ENCODE measurements around the gene TDRD7. TPM values are rescaled to one million over a fixed set of nuclear protein-coding genes. Genes with fewer than 3 reads are reported as not detected.

Gene TDRD7
- total and polyA plus RNA-seq, 2 of the 13 experiments (the other 11 are each of a cell fraction or from before 2014, with no cell fraction given), result 9.8 to 15.5 TPM

GRCh38 chr9:97398999-97399758 lies 12.7 kb upstream of the TDRD7 start (continued):
- TF ChIP-seq KAT2B (IDR thresholded peaks at IDR 0.05; ENCODE audit: borderline replicate concordance, low read depth, low read length), result no peak
- peak; percentile 54; the same call in 1 of the 2 replicates for TF ChIP-seq KDM2A (CRISPR knock-in tag; IDR thresholded peaks at IDR 0.05; ENCODE audit: borderline replicate concordance, low read depth)
- TF ChIP-seq PAX8 (CRISPR knock-in tag; IDR thresholded peaks at IDR 0.05; ENCODE audit: borderline replicate concordance), result no peak
- no peak for TF ChIP-seq ZNF343 (CRISPR knock-in tag; IDR thresholded peaks at IDR 0.05)
- no peak for TF ChIP-seq MYNN (CRISPR knock-in tag; IDR thresholded peaks at IDR 0.05; ENCODE audit: low read depth)
- TF ChIP-seq ZNF333 (CRISPR knock-in tag; IDR thresholded peaks at IDR 0.05; ENCODE audit: borderline replicate concordance), result no peak
- no peak for TF ChIP-seq ZNF282 (IDR thresholded peaks at IDR 0.05; ENCODE audit: partially characterized antibody)
- no peak for TF ChIP-seq ARHGAP35 (CRISPR knock-in tag; IDR thresholded peaks at IDR 0.05; ENCODE audit: borderline replicate concordance)
- TF ChIP-seq RAD21 (CRISPR knock-in tag; IDR thresholded peaks at IDR 0.05), result peak; percentile 93
- TF ChIP-seq ZNF253 (CRISPR knock-in tag; IDR thresholded peaks at IDR 0.05; ENCODE audit: borderline replicate concordance), result no peak
- TF ChIP-seq RCOR2 (CRISPR knock-in tag; IDR thresholded peaks at IDR 0.05), result no peak
- TF ChIP-seq ZNF567 (CRISPR knock-in tag; IDR thresholded peaks at IDR 0.05; ENCODE audit: borderline replicate concordance), result no peak
- no peak for TF ChIP-seq ZNF761 (CRISPR knock-in tag; conservative IDR thresholded peaks at IDR 0.05)
- no peak for TF ChIP-seq E2F2 (CRISPR knock-in tag; IDR thresholded peaks at IDR 0.05; ENCODE audit: borderline replicate concordance)
- no peak for TF ChIP-seq ZFAT (CRISPR knock-in tag; conservative IDR thresholded peaks at IDR 0.05)
- TF ChIP-seq ZBTB3 (CRISPR knock-in tag; IDR thresholded peaks at IDR 0.05; ENCODE audit: borderline replicate concordance, low read depth), result no peak
- TF ChIP-seq STAT6 (CRISPR knock-in tag; IDR thresholded peaks at IDR 0.05; ENCODE audit: borderline replicate concordance), result no peak
- no peak for TF ChIP-seq ATF6 (CRISPR knock-in tag; conservative IDR thresholded peaks at IDR 0.05)
- TF ChIP-seq PBX2 (CRISPR knock-in tag; IDR thresholded peaks at IDR 0.05), result no peak
- no peak for TF ChIP-seq ZBTB26 (CRISPR knock-in tag; IDR thresholded peaks at IDR 0.05; ENCODE audit: borderline replicate concordance)
- no peak for TF ChIP-seq MAFK (conservative IDR thresholded peaks at IDR 0.05 in 1 of 2, IDR thresholded peaks at IDR 0.05 in 1 of 2; ENCODE audit: low read length in 2 of 2)

Data from HepG2 (cell line).